T1000 (cell line): Measurements from ENCODE around the gene CSRP1.
"Not testable (repeated sequence)": the region's sequence is repeated elsewhere in the genome, so short reads cannot be mapped to it uniquely, and the experiment has no call there.

ENCODE experiments used
- DNase-seq: peaks from one replicate; lab custom pipeline; 2025; ENCODE audit warnings: mixed read lengths; lab: John Stamatoyannopoulos, UW

Gene CSRP1

GRCh38 chr1:201506557-201507359 is at the start of gene CSRP1:
Gene CSRP1, minus strand, starts transcription at chr1:201507123. Its CDS starts 10,820 bp downstream, at chr1:201496303.
- peak; percentile 48 for DNase-seq

GRCh38 chr1:201555593-201555945 is 48.6 kb upstream of the CSRP1 start:
- no peak for DNase-seq

DNA sequence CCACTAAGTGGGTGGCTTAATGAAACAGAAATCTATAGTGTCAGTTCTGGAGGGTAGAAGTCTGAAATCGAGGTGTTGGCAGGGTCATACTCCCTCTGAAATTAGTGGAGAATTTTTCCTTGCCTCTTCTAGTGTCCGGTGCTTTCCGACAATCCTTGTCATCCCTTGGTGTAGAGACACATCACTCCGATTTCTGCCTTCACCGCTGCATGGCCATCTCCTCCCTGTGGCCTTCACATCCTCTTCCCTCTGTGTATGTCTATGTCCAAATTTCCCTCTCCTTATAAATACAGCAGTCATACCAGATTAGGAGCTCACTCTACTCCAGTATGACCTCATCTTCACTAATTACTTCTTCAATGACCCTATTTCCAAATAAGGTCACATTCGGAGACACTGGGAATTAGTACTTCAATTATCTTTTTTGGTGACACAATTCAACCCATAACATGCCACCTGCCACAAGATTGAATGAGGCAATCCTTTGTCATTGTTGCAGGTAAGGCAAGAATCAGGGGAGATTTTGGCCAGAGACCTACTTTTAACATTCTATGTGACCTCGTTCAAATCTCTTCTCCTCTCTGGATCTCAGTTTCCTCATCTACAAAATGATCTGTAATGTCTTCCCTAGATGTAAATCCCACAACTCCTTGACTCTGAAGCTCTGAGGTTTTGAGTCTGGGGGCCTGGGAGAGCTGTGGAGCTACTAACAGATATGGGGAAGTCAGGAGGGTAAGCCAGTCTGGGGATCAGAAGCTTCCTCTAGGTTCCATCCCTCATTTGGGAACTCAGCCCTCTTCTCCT is 48.1 kb upstream of the CSRP1 start:
- DNase-seq: no peak

GRCh38 chr1:201554190-201554600 is 47.3 kb upstream of the CSRP1 start:
- no peak for DNase-seq

- DNase-seq: no peak
Observed at GRCh38 chr1:201553496-201554189, 46.7 kb upstream of the CSRP1 start.

- DNase-seq: no peak
Observed at GRCh38 chr1:201552941-201553351, 46.0 kb upstream of the CSRP1 start.

- DNase-seq: peak; percentile 64
Observed at GRCh38 chr1:201551877-201552731, 45.2 kb upstream of the CSRP1 start.

- no peak for DNase-seq
Observed at GRCh38 chr1:201551096-201551495, 44.2 kb upstream of the CSRP1 start.

DNA sequence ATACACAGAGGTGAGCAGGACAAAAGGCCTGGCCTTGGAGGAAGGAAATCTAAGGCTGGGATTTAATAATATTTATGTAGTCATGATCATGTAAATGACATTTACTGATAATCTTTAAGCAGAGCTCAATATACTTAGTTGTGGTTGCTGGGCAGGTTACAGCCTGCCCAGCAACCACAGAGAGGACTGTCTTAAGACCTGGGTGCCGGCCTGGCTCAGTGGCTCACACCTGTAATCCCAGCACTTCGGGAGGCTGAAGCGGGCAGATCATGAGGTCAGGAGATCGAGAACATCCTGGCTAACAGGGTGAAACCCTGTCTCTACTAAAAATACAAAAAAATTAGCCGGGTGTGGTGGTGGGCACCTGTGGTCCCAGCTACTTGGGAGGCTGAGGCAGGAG is 42.6 kb upstream of the CSRP1 start:
- DNase-seq: not testable (repeated sequence)

GRCh38 chr1:201545851-201546492 is 39.0 kb upstream of the CSRP1 start:
- DNase-seq: no peak

- no peak for DNase-seq
Observed at GRCh38 chr1:201544710-201545109, 37.8 kb upstream of the CSRP1 start.

DNA sequence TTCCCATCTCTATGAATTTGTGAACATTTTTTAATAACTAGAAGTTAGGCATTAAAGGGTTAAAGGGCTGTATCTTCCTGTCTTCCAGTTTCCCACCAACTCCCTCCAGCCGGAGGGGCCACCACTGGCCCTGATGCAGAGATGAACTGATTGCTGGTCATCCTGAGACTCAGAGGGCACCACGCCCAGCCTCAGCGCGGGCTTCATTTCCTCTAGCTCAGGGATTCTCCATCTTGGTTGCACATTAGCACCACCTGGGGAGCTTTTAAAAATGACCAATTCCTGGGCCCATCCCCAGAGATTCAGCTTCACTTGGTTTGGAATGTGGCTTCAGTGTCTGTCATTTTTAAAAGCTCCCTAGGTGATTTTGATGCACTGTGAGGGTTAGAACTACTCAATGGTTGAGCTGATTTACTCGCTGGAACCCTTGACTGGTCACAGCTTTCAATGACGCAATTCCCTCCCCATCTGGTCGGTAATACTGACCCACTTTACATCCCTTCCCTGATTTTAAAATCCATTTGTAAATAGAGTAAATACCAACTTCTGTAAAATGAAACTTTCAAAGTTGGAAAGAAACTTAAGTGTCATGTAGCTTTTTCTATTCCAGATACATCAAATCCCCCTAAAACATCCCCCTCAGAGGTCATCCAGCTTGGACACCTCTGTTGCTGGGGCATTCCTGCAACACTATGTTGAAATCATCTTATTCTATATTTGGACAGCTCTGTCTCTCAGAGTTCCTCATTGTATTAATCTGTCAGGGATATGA is 37.1 kb upstream of the CSRP1 start:
- DNase-seq: no peak

DNA sequence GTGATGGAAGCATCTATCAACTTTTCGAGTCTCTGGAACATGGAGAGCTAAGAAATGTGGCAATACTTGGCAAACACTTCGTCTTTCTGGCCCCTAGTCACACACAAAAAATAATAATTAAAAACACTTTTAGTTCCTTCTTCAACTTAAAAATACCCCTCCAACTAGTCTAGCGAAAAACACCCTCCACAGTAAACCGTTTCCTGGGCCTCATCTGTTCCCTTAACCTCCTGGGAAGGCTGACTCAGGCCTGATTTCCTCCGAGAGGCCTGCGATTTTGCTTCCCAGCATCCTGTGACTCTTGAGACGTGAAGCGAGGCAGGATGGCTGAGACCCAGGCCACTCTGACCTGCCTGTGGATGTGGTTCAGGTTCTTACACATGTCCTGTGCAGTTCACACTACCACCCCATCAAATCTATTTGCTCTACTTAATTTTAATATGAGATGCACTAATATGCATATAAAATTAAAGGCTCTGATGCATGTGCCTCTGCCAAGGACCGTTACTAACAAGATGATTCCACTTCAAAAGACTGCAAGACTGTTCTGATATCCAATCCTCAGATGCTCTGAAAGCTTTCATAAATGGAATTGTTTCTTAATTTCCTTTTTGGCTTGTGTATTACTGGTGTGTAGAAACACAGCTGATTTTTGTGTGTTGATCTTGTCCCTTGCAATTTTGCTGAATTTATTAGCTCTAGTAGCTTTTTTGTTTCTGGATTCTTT is 35.5 kb upstream of the CSRP1 start:
- DNase-seq: peak; percentile 26

- DNase-seq: no peak
Observed at GRCh38 chr1:201540846-201541735, 34.2 kb upstream of the CSRP1 start.

DNA sequence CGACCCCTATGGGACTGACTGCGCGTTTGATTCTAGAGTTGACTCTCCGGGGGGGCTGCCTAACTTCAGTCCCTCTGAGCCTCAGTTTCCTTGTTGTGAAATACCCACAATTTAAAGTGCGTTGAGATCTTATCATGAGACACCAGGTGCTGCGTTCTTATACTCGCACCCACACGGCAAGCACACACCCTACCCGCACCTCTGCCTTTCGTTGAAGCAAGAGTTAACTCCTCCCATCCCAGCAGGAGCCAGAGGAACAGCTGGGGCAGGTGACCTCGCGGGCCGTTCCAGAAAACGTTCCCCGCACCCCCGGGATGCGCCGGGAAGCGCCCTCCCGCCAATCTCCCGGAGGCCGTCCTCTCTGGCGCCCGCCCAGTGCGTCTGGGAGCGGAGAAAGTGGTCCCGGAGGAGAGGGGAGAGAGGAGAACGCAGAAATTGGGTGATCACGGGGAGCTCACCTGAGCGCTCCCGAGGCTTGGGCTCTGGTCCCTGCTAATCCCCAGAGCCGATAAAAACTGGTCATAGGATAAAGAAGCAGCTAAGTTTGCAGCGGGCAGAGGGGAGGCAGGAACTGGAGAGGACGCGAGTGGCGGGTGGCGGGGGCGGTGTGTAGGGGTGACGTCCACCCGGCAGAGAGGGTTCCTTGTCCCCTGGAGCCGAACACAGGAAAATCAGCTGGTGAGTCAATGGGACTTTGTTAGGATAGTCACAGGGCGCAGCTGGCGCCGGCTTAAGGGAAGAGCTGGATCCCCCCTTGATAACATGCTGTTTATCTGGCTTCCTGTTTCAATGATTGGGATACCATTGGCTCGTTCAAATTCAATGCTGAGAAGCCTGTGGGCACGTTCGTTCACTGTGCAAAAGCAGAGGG is 32.9 kb upstream of the CSRP1 start:
- peak; percentile 32 for DNase-seq

DNA sequence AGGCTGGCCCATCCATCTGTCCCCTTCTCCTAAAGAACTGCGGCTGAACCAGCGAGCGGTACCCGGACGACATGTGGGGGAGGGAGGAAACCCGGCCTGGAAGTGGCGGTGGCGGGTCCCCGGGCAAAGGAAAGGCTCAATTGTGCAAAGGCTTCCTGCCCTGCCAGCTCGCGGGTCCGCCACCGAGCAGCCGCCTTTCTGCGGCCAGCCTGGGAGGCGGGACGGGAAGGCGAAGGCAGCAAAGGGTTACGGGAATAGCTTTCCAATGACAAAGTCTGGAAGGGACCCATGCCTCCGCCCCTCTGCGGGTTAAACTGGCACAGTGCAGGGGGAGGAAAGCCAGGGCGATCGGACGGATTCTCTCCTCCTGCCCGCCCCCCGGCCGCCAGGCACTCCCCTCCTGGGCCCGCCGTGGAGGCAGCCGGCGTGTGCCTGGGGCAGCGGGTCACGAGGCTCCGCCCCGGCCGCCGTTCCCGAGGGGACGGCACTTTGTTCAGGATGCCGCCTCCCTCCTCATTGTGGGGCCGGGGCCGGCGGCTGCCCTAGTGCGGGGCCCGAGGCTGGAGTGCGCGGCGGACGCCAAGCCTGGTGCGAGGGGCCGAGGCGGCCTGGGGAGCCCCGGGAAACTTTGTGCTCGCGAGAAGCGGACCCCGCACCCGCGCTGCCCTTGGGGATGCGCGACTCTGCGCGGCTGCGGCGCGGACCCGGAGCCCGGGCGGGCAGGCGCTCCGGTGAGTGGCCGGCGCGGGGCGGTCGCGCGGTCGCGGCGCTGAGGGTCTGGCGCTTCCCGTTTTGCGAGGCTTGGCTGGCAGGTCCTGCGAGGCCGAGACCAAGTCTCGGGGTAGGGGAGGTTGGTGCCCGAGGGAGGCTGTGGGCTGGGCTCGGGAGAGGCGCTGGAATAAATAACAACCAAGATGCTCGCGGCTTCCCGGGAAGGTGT is 32.0 kb upstream of the CSRP1 start, which contains the start of gene NAV1:
TSS of gene NAV1 (plus strand) at position 516 of the 940 bp plus-strand sequence. CDS start 83,758 bp downstream, outside the sequence.
- DNase-seq: peak; percentile 83
